ENCODE results near the gene TAF11L14.

TAF11L14 gene

GRCh38 chr5:17679597-17680203, 45.4 kb downstream of the TAF11L14 start:
- no peak for DNase-seq (ENCODE audit: low read depth in 2 of 2)

GRCh38 chr5:17680737-17681136, 46.5 kb downstream of the TAF11L14 start:
- DNase-seq (ENCODE audit: low read depth in 2 of 2): no peak

Data from stimulated activated CD4-positive, alpha-beta T cell treated with anti-CD3 and anti-CD28 coated beads, Interleukin-4, amount 100 ng/mL, for 48 hours (primary cell).